NCI-H2196 treated with DMSO at 0.1 percent for 48 hours (cell line): Measurements from ENCODE around the gene EPHB1.
"Not testable (repeated sequence)": the region's sequence is repeated elsewhere in the genome, so short reads cannot be mapped to it uniquely, and the experiment has no call there.

Experiments used
- DNase-seq: peaks from one replicate; lab custom pipeline; 2025; ENCODE audit not compliant: unreplicated experiment; lab: John Stamatoyannopoulos, UW

The EPHB1 gene

DNA sequence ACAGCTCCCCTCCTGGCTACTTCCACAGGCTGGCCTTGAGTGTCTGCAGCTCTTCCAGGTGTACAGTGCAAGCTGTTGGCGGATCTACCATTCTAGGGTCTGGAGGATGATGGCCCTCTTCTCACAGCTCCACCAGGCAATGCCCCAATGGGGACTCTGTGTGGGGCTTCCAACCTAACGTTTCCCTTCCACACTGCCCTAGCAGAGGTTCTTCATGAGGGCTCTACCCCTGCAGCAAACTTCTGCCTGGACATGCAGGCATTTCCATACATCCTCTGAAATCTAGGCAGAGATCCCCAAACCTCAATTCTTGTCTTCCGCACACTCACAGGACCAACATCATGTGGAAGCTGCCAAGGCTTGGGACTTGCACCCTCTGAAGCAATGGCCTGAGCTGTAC lies 438.4 kb downstream of the EPHB1 start:
- DNase-seq, result not testable (repeated sequence)

DNA sequence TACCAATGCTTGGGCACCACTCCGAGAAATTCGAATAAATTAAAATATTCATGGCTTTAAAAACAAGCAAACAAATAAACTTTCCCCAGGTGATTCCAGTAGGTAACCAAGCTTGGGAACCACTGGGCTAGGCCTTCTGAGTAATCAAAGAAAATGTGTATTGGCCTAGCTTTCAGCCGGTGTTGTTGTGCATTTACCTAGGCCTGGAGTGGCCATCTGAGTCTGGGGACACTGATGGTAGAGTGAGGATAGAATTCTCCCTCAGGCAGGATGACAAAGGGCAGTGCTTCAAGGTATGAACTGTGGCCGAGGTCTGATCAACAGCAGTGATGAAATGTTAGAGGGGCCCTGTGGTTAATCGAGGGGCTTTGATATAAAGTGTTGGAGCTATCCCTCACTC lies 440.5 kb downstream of the EPHB1 start:
- no peak for DNase-seq

DNA sequence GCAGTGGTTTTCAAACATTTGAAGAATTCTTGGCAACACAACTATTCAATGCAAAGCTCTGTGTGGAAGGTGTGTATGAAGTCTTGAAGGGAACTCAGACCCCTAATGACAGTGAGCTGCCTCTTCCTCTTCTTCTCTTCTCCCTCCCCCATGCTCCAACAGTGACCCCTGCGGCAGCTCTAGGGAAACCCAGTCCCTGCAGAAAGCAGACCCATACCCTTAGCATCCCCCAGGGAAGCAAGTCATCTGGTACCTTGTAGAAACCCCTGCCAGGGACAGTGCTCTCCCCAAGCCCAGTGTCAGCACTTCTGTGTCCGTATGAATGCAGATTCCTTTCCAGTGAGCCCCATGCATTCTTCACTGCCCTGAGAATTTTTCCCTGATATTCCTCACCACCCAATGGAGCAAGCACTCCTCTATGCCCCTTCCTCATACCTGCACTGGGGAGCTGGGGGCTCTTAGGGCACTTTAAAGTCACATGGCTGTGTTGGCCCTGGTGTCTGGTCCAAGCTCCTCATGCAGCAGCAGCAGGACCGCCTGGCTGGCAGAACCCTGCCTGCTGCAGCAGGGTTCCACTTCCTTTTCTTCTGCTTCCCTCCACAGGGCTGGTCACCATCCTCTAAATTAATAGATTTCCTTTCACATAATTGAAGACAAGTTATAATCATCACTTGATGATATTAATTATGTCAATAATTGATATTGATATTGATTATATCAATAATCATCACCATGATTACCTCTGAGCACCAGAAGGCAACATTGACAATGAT lies 442.5 kb downstream of the EPHB1 start:
- DNase-seq, result no peak

DNA sequence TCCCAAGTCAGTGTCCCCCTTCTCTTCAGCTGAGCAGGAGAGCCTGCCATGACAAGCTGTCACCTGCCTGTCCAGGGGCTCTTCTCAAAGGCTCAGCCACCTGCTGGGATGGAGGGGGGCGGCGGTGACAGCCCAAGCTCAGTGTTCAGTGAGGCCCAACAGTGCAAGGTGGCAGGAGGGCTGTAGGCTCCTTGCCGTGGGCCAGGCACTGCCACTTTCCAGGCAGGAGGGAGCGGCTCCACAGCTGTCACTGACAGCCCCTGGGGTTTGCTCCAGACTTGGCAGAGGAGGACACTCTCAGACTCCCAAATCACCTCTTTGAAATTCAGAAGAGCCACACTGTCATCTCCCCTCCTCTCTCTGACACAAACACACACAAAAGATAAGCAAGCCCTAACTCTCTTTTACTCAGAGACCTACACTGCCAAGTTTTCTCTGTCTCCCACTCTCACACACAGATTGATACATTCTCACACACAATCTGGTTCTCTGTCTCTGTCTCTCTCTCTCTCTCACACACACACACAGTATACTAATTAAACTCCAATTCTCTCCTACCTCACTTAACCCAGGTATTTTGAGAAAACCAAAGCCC lies 443.3 kb downstream of the EPHB1 start:
- DNase-seq, result no peak

DNA sequence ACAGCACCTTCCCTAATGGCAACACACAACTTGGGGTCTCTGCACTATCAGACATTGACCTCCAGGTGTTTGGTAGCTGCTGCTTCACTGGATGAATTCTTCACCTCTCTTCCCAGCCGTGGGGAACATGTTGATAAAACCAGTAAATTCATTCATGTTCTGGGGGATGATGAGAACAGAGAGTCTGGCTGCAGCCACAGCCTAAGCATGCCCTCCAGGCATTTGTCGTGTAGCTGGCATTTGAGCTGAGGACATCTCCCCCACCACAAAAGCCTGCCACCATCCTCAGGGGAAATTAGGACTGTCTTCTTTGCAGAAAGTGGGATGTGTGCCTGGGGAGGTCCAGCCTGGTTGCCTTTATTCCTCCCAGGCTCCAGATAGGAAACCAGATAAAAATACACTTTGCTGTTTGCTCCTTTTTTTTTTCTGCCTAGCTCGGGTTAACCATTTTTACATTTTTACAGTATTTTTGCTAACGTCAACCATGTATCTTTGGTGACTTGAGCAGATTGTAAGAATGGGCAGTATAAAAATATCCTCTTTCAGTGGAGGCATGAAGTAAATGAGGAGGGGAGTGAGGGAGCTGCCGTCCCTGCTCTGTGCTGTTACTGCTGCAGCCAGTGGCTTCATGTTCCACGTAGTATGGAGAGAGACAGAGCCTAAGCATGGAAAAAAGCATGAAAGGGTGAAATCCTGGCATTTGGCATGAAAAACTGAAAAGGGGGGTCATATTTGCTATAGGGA lies 444.0 kb downstream of the EPHB1 start:
- DNase-seq, result no peak

DNA sequence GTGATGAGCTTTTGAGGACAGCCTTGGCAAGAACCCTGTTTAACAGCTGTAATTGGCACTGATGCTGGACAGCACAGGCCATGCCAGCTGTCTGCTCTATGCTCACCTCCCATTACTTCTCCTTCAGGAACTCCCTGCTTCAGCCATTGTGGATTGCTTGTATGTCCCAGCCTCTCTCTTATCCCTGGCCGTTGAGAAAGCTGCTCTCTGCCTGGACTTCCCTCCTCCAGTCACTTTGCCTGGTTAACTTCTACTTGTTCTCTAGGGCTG lies 444.5 kb downstream of the EPHB1 start:
- DNase-seq, result peak; percentile 33

DNA sequence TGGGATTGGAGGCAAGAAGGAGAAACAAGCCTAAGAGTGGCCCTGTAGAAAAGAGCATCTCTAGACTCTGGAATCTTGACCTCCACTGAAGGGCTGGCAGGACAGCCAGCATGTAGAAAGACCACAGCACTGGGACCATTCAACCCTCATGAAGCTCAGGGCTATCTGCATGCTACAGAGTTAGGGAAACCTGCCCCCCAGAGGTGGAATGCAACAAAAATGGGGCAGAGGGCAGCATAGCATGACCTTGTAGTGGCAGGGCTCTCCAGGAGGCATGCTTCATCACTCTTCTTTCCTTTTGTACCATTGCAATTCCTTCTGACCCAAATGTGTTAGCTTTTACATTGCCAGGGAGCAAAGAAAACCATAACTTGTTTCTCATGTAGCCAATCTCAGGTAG lies 445.4 kb downstream of the EPHB1 start:
- DNase-seq, result no peak

DNA sequence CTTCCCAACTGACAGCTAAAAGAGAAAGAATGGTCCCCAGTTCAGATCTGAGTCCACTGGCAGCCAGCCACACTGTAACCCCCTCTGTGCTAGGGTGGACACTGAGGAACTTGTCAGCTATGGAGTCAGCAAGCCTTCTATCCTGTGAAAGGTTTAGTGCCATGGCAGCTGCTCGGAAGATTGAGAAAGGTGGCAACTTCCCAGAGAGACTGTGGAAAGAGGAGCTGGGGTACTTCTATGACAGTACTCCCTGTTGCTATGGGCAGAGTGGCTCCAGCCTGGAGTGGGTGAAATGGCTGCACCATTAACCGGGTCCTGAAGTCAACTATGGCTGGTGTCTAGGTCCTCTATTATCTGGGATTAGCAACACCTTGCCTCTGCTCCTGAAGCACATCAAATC lies 447.2 kb downstream of the EPHB1 start:
- no peak for DNase-seq

DNA sequence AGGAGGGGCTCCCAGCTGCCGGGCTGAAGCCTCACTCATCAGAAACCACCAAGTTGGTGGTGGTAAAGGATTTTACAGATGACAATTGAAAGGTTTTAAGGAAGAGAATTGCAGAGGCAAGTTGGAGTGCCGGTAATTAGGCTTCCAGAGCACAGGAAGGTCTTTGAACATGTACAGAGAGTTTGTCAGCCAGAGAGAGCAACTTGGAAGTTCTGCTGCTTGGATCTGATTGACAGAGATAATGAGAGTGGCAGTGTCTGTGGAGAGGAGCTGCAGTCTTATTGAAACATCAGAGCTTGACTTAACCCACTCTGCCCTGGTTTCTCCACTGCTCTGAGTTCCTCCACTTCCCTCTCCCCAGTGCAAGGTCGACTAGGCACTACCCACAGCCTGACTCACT lies 448.6 kb downstream of the EPHB1 start:
- no peak for DNase-seq

DNA sequence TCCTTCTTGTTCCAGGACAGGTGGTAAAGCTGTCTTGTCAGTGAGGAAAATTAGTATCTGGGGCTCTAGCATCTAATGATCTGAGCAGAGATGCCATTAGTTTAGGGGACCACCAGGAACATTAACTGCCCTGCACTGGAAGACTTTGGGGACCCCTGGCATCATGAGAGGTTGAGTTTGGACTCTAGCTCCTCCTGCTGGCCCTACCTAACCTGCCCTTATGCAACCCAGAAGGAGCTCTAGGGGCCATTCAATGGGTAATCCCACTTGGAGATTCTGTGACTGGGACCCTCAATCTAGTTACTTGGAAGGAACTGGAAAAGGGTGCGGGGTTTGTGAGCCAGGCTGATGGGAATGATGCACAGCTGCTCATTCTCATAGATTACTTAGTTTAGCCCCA lies 451.0 kb downstream of the EPHB1 start:
- no peak for DNase-seq

DNA sequence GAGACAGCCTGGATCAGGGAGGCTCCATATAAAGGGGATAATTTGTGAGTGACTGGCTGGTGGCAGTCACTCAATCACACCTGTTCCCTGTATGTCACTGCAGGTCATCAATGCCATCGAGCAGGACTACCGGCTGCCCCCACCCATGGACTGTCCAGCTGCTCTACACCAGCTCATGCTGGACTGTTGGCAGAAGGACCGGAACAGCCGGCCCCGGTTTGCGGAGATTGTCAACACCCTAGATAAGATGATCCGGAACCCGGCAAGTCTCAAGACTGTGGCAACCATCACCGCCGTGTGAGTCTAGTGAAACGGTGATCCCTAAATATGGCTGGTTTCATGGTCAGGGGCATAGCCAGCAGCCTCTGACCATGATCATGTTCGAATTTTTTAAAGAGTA lies 453.2 kb downstream of the EPHB1 start:
- no peak for DNase-seq

DNA sequence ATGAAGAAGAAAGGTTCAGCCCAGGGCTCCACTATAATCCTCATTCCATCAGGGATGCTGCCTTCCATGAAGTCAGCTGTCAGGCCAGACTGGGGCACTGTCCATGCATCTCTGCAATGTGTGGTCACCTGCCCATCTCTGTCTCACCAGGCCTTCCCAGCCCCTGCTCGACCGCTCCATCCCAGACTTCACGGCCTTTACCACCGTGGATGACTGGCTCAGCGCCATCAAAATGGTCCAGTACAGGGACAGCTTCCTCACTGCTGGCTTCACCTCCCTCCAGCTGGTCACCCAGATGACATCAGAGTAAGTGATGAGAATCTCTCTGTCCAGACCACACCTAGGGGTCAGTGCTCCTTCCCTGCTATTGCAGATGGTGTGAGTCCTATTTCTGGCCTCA lies 454.1 kb downstream of the EPHB1 start:
- DNase-seq, result no peak

DNA sequence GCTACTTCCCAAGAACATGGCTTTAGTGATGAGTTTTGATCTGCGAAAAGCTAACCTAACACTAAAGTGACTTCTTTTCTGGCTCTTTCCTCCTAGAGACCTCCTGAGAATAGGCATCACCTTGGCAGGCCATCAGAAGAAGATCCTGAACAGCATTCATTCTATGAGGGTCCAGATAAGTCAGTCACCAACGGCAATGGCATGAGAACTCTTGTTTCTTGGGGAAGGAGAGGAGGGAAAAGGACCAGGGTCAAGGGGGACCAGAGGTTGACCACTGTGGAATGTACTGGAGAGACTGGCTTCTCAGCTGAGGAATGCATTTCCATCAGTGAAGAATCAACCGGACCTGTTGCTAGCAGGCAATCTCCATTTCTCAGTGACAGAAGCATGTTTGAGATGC lies 463.9 kb downstream of the EPHB1 start:
- DNase-seq, result no peak

DNA sequence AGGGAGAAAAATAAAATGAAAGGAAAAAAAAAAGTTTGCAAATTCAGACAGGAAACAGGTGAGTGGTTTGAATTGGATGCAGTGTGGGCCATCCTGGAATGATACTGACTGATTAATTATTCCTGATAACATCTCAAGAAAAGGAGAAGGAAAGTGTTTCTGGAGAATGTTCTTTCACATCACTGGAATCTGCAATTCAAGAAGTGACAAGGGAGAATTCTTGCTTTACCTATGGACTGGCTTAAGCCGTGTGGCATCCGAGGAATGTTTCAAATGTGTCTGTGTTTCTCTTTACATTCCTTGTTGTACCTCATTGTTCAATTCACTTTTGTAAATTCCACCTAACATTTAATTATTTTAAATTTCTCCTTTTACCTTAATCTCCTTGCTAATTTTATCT lies 465.0 kb downstream of the EPHB1 start:
- no peak for DNase-seq

DNA sequence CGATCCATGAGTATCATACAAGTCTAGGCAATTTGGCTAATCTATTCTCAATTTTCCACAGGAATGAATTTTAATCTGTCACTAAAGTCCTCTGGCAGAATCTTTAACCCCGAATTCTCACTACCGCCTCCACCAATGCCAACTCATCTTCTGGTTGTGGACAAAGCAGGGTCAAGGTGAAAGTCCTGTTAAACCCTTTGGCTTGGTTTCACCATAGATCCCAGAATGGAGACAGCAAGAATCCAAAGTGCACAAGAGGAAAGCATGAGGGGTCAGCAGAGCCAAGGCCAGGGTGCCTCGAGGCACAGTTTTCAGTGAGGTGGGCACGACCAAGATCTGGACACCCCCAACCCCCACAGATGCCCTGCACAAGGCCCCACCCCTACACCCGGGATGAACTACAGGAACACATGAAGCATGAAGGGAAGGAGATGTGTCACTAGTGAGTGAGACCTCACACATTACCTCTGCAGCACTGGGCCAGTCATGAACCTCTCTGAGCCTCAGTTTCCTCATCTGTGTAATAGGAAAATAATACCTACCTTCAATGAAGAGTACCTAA lies 466.2 kb downstream of the EPHB1 start:
- DNase-seq, result no peak

DNA sequence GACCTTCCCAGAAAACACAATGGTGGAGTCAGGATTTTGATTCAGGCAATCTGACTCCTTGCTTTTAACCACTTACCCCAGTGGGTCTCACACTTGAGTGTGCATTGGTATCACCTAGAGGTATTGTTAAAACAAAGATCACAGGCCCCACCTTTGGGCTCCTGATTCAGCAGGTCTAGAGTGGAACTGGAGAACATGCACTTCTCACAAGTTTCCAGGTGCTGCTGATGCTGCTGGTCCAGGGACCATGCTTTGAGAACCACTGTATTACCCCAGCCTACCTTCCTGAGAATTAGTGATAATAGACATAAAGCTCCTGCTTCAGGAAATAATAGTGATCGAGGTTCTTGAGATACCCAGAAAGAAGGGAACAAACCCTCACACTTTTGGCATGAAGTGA lies 466.9 kb downstream of the EPHB1 start:
- no peak for DNase-seq

DNA sequence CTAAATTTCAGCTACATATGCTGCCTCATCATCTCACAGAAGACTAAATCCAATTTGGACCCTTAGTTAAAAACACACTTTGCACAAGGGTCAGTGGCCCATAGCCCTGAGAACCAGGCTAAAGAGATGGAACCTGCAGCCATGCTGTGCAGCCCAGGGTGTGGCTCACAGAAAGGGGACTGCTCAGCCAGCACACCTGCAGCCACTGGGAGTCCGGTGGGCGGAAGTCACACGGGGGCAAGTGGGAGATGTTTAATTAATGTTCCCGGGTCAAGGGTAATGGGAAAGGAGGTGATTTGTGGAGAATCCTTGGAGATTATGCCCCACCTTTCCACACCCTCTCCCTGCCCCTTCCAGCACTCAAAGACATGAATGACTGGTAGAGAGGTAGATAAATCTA lies 467.4 kb downstream of the EPHB1 start:
- no peak for DNase-seq

DNA sequence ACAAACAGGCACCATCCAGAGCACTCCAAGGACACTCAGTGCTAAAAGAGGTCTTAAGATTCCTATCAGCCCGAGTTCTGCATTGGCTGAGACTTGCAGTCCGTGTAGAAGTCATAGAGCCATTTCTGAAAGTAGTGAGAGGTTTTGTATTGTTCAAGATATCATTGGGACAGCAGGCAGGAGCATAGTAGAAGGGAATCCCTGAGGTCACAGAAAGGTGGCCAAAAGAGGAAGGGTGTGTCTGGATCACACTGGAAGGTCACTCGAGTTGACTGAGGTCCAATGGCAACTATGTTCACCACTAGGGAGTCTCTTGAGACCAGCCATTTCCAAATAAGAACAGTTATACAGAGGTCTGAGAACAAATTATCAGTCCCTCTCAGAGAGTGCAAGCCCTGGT lies 468.3 kb downstream of the EPHB1 start:
- no peak for DNase-seq

DNA sequence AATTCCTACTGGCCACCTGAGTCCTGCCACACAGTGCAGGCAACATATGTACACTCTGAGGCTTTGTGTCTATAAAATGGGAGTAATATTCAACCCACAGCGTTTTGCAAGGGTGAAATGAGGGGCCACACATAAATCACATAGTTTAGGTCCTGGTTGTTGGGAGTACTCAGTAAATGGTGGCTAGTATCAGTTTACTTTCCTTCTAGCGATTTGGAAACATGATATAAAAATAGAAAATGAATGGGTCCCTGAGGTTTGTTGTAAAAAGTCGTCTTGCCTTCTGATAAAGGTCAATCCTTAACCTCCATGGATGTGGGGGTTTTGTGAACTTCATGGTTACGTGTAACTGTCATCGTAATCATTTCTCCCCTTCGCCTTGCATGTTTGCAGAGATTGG lies 472.4 kb downstream of the EPHB1 start:
- DNase-seq, result no peak

DNA sequence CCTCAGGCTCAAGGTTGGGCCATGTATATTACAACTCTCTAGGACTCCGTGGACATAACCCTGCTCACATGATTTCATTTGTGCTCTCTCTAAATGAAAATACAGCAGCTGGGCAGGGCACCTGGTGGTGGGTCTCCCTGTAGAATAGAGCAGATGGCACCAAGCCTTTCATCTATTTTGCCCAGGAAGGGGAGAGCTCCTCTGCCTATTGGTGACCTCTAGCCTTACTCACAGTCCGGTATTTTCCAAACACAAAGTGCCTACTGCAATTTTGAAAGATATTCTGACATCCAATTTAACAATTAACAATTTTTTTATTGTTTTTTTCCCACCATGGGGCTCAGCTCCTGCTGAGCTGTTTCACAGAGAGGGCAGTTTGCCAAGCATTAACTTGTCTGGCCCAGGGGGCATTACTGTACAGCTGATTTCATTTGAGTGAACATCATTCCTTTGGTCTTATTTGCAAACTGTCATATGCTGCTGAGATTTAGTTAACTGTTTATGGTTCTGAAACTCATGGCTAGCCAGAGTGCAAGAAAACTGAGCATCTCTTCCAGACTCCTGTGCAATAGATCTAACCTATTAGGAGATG lies 474.0 kb downstream of the EPHB1 start:
- DNase-seq, result no peak

DNA sequence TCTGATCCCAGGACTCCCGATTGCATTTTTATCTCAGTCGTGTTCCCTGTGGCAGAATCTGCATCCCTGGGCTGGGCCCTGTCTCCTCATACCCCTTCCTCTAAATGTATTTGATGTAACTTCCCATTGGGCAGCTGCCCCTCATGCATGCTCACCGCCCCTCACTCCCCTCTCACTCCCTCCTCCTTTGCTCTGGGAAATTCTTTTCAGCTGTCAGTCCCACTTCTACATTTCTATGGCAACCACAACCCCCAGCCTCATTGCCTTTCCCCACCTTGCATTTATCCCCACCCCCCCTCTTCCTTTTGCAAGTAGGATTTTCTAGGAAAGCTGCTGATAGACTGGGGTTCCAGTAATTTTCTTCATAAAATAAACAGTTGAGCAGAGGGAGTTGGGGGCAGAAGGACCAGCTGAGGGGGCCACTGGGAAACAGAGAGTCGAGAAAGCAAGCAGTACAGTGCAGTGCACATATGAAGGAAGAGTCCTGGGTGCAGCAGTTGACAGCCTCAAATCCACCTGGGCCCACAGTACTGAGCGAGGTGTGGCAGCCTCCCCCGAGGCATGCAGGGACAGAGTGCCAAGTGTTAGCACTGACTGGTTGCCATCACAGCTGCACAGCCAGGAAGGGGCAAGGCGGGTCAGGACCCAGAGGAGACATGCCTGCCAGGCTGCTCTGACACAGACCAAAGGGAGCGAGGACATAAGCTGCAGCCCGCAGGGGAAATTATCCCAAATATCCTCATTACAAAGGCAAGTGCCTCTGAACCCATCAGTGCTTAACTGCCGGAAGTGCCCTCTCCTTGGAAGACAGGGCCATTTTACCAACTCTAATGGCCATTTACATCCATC lies 476.3 kb downstream of the EPHB1 start:
- DNase-seq, result peak; percentile 82
